T-helper 9 cell (primary cell): Measurements from ENCODE around the gene LRR1.
A peak's percentile ranks its signal among the peaks of the same experiment; 100 is the strongest.
"Not testable (repeated sequence)": the region's sequence is repeated elsewhere in the genome, so short reads cannot be mapped to it uniquely, and the experiment has no call there.

Experiments used
- DNase-seq: peaks from one replicate; pipeline ENCODE4 v3.0.0-alpha.2; 2020

LRR1 gene

GRCh38 chr14:49634547-49635334 lies 36.0 kb downstream of the LRR1 start, which contains the start of gene DNAAF2:
Gene DNAAF2 (minus strand): TSS chr14:49635244. CDS start chr14:49635149, 95 bp downstream.
- peak; percentile 58 for DNase-seq

- no peak for DNase-seq
Measured at GRCh38 chr14:49636866-49637265, 38.1 kb downstream of the LRR1 start.

- DNase-seq = no peak
Measured at GRCh38 chr14:49637534-49638078, 38.9 kb downstream of the LRR1 start.

- DNase-seq = no peak
Measured at GRCh38 chr14:49640540-49641417, 42.0 kb downstream of the LRR1 start.

- DNase-seq = no peak
Measured at GRCh38 chr14:49641697-49642129, 43.0 kb downstream of the LRR1 start.

- DNase-seq = no peak
Measured at GRCh38 chr14:49642163-49642562, 43.4 kb downstream of the LRR1 start.

GRCh38 chr14:49653508-49653907 lies 54.8 kb downstream of the LRR1 start:
- DNase-seq = no peak

GRCh38 chr14:49654511-49654910 lies 55.8 kb downstream of the LRR1 start:
- DNase-seq = no peak

GRCh38 chr14:49657500-49657899 lies 58.8 kb downstream of the LRR1 start:
- DNase-seq = not testable (repeated sequence)

- no peak for DNase-seq
Measured at GRCh38 chr14:49659526-49660455, 61.1 kb downstream of the LRR1 start.
